ENCODE measurements around the gene DUSP22.

- no peak for TF ChIP-seq EP300 (IDR thresholded peaks at IDR 0.05; ENCODE audit: low read depth)
- no peak for TF ChIP-seq POLR2A (IDR thresholded peaks at IDR 0.05)
- no peak for TF ChIP-seq CTCF (IDR thresholded peaks at IDR 0.05)
Measured at GRCh38 chr6:381742-382461, 89.6 kb downstream of the DUSP22 start.
